NCI-H345 treated with DMSO at 0.1 percent for 48 hours (cell line): Measurements from ENCODE around the gene MLKL.

Experiments
- DNase-seq: peaks from one replicate; lab custom pipeline; 2025; ENCODE audit not compliant: unreplicated experiment; lab: John Stamatoyannopoulos, UW

MLKL gene

GRCh38 chr16:74652249-74652648 is 48.4 kb downstream of the MLKL start:
- DNase-seq: no peak

GRCh38 chr16:74651841-74652240 is 48.8 kb downstream of the MLKL start:
- no peak for DNase-seq

GRCh38 chr16:74650966-74651567 is 49.6 kb downstream of the MLKL start:
- no peak for DNase-seq

- DNase-seq: no peak
Measured at GRCh38 chr16:74649839-74650504, 50.7 kb downstream of the MLKL start.

GRCh38 chr16:74641969-74642368 is 58.7 kb downstream of the MLKL start:
- no peak for DNase-seq

GRCh38 chr16:74637742-74638453 is 62.8 kb downstream of the MLKL start:
- DNase-seq: no peak

- no peak for DNase-seq
Measured at GRCh38 chr16:74635303-74635702, 65.4 kb downstream of the MLKL start.

GRCh38 chr16:74633686-74634085 is 67.0 kb downstream of the MLKL start:
- no peak for DNase-seq

GRCh38 chr16:74627506-74628220 is 73.0 kb downstream of the MLKL start:
- no peak for DNase-seq

GRCh38 chr16:74626741-74627416 is 73.8 kb downstream of the MLKL start:
- DNase-seq: no peak

- DNase-seq: no peak
Measured at GRCh38 chr16:74625500-74626350, 74.9 kb downstream of the MLKL start.

- no peak for DNase-seq
Measured at GRCh38 chr16:74623839-74624235, 76.8 kb downstream of the MLKL start.

- no peak for DNase-seq
Measured at GRCh38 chr16:74623214-74623838, 77.3 kb downstream of the MLKL start.

- DNase-seq: no peak
Measured at GRCh38 chr16:74622005-74622404, 78.7 kb downstream of the MLKL start.
